HG03342 (cell line): ENCODE measurements around the gene XDH.

ENCODE experiments used
- ATAC-seq: cut with Tn5 transposase; IDR thresholded peaks from one replicate; pipeline ENCODE4 v1.9.1; 2021; ENCODE audit warnings: mild to moderate bottlenecking, moderate library complexity; ENCODE audit not compliant: unreplicated experiment

XDH gene

DNA sequence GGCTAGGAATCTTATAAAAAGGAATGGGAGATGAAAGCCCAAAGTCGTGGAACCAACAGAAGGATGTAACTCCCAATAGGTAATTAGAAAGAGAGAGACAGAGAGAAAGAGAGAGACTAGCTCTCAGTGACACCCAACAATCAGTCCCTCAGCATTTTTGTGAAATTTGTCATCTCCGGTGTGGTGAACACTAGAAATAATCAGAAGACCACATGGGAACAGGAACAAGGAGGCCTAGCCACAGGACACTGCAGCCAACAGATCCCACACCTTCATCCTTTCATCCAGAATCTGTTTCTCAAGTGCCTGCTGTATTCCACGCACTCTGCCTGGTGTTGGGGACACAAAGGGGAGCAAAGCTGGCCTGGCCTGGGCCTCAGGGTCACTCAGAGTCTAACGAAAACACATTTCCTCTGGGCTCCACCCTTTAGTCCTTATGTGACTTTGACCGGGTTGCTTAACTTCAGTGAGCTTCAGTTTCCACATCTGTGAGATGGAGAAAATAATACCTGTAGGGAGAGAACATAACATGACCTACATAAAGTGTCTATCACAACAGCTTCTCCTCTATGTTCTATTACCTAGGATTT, 127.5 kb downstream of the XDH start:
- ATAC-seq: no peak

DNA sequence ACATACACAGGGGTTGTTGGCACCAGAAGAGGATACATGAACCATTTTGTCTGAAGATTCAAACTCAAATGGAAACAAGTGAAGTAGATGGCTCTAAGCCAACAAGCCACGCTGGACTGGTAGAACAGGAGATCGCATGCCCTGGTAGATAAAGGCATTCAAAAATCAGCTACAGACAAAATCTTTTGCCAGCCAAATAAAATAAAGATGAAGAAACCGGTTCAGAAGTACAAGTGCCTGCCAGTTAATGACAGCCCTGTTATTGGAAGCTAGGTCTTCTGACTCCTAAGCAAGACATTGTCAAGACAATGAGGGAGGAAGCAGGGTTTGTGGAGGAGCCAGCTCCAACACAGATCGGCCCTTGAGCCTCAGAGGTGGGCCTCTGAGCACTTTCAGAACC, 128.3 kb downstream of the XDH start:
- no peak for ATAC-seq
